ENCODE measurements around the gene DAB1. TPM values are rescaled to one million over a fixed set of nuclear protein-coding genes. Genes with fewer than 3 reads are reported as not detected.
A peak's percentile ranks its signal among the peaks of the same experiment; 100 is the strongest.

The DAB1 gene
- total RNA-seq, 1 donor from 2014 or later = 14.6 TPM

- Histone ChIP-seq H3K4me2 (no peak overlapping the region), H3K79me2 (ENCODE audit: low read depth) (no peaks in the 10 kb centered on the region), H3K9ac (no peak overlapping the region), H3K27me3 (no peaks in the 10 kb centered on the region), H3K36me3 (no peaks in the 10 kb centered on the region), H3K4me1 (peaks cover 21% of the 10 kb centered on the region), H3K9me3 (ENCODE audit: low read depth) (no peaks in the 10 kb centered on the region), H3F3A (ENCODE audit: low read depth) (peaks cover 16% of the 10 kb centered on the region), H2AFZ (replicated peaks) (no peak overlapping the region), H3K4me3 (no peak overlapping the region), H3K27ac (no peak overlapping the region), H4K20me1 (ENCODE audit: low read depth) (no peaks in the 10 kb centered on the region)
- no peaks in the 10 kb centered on the region for H3K9me3 Mint-ChIP-seq
- no peak overlapping the region for H3K27ac Mint-ChIP-seq
- H3K4me1 Mint-ChIP-seq = peaks cover 23% of the 10 kb centered on the region
- no peak overlapping the region for H3K4me3 Mint-ChIP-seq
- no peaks in the 10 kb centered on the region for H3K27me3 Mint-ChIP-seq (ENCODE audit: insufficient read depth, low read depth)
- DNase-seq (ENCODE audit: low spot score) = no peak
- H3K36me3 Mint-ChIP-seq = no peaks in the 10 kb centered on the region
- TF ChIP-seq EZH2phosphoT487 (IDR thresholded peaks at IDR 0.05) (no peak), CTCF (IDR thresholded peaks at IDR 0.05) (no peak), EZH2 (IDR thresholded peaks at IDR 0.05) (no peak)
These were observed 307.0 kb downstream of the DAB1 start for GRCh38 chr1:57116871-57117270.

GRCh38 chr1:57115030-57115614, 308.7 kb downstream of the DAB1 start:
- no peaks in the 10 kb centered on the region for H3K9me3 ChIP-seq (ENCODE audit: low read depth)
- H3K79me2 ChIP-seq (ENCODE audit: low read depth) = no peaks in the 10 kb centered on the region
- no peak overlapping the region for H3K4me3 ChIP-seq
- no peaks in the 10 kb centered on the region for H3K36me3 Mint-ChIP-seq
- H3F3A ChIP-seq (ENCODE audit: low read depth) = peaks cover 18% of the 10 kb centered on the region
- no peaks in the 10 kb centered on the region for H3K9me3 Mint-ChIP-seq
- no peaks in the 10 kb centered on the region for H3K27me3 Mint-ChIP-seq (ENCODE audit: insufficient read depth, low read depth)
- no peaks in the 10 kb centered on the region for H3K27me3 ChIP-seq
- no peak overlapping the region for H3K27ac ChIP-seq
- no peak for DNase-seq (ENCODE audit: low spot score)
- H3K36me3 ChIP-seq = no peaks in the 10 kb centered on the region
- no peak overlapping the region for H3K9ac ChIP-seq
- H3K27ac Mint-ChIP-seq = no peak overlapping the region
- TF ChIP-seq EZH2phosphoT487 (IDR thresholded peaks at IDR 0.05) (no peak), CTCF (IDR thresholded peaks at IDR 0.05) (no peak), EZH2 (IDR thresholded peaks at IDR 0.05) (no peak)
- no peak overlapping the region for H3K4me2 ChIP-seq
- peaks cover 36% of the 10 kb centered on the region for H3K4me1 Mint-ChIP-seq
- H3K4me3 Mint-ChIP-seq = no peak overlapping the region
- H2AFZ ChIP-seq (replicated peaks) = no peak overlapping the region
- no peaks in the 10 kb centered on the region for H4K20me1 ChIP-seq (ENCODE audit: low read depth)
- peaks cover 34% of the 10 kb centered on the region for H3K4me1 ChIP-seq

- H3K4me1 ChIP-seq = peaks cover 36% of the 10 kb centered on the region
- H3K9ac ChIP-seq = no peak overlapping the region
- Mint-ChIP-seq H3K4me1 (peaks cover 42% of the 10 kb centered on the region), H3K9me3 (no peaks in the 10 kb centered on the region), H3K27ac (no peak overlapping the region), H3K27me3 (ENCODE audit: insufficient read depth, low read depth) (no peaks in the 10 kb centered on the region), H3K4me3 (no peak overlapping the region), H3K36me3 (no peaks in the 10 kb centered on the region)
- peak overlapping the region; percentile 43 for H3K27ac ChIP-seq
- H3K27me3 ChIP-seq = no peaks in the 10 kb centered on the region
- no peaks in the 10 kb centered on the region for H3K9me3 ChIP-seq (ENCODE audit: low read depth)
- H3K4me3 ChIP-seq = no peak overlapping the region
- no peak overlapping the region for H2AFZ ChIP-seq (replicated peaks)
- no peaks in the 10 kb centered on the region for H3K36me3 ChIP-seq
- peak; percentile 59 for DNase-seq (ENCODE audit: low spot score)
- TF ChIP-seq EZH2phosphoT487 (IDR thresholded peaks at IDR 0.05) (no peak), EZH2 (IDR thresholded peaks at IDR 0.05) (no peak), CTCF (IDR thresholded peaks at IDR 0.05) (no peak)
- peak overlapping the region; percentile 35 for H3K4me2 ChIP-seq
- no peaks in the 10 kb centered on the region for H3K79me2 ChIP-seq (ENCODE audit: low read depth)
- H4K20me1 ChIP-seq (ENCODE audit: low read depth) = no peaks in the 10 kb centered on the region
- H3F3A ChIP-seq (ENCODE audit: low read depth) = peaks cover 18% of the 10 kb centered on the region
These were observed 311.7 kb downstream of the DAB1 start for GRCh38 chr1:57112148-57112547.

Data from neural progenitor cell (in vitro differentiated cells).